ENCODE measurements around the gene HNF1A.

DNA sequence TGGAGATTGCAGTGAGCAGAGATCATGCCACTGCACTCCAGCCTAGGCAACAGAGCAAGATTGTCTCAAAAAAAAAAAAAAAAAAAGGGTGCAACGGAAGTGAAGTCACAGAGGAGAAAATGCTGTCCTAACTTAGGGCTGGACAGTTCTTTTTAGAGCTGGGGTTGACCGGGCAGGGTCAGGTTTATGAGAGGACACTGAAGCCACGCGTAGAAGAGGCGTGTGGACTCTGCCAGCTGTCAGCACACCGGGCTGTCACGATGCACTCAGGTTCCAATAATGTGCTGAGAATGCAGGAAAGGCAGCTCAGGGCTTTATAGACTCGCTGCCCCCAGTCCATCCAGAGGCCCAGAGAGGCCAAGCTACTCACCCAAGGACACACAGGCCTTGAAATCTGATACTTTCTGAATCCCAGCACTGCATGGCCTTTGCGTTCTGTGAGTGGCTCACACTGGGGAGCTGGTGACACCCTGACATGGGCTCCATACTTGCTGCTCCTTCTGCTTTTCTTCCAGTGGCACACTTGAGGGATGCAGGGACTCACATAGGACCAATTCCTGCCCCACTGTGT is 45.3 kb upstream of the HNF1A start:
- TF ChIP-seq, protein P1, sequence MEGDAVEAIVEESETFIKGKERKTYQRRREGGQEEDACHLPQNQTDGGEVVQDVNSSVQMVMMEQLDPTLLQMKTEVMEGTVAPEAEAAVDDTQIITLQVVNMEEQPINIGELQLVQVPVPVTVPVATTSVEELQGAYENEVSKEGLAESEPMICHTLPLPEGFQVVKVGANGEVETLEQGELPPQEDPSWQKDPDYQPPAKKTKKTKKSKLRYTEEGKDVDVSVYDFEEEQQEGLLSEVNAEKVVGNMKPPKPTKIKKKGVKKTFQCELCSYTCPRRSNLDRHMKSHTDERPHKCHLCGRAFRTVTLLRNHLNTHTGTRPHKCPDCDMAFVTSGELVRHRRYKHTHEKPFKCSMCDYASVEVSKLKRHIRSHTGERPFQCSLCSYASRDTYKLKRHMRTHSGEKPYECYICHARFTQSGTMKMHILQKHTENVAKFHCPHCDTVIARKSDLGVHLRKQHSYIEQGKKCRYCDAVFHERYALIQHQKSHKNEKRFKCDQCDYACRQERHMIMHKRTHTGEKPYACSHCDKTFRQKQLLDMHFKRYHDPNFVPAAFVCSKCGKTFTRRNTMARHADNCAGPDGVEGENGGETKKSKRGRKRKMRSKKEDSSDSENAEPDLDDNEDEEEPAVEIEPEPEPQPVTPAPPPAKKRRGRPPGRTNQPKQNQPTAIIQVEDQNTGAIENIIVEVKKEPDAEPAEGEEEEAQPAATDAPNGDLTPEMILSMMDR (IDR thresholded peaks at IDR 0.05 in 2 of 3, conservative IDR thresholded peaks at IDR 0.05 in 1 of 3; ENCODE audit: control insufficient read depth in 2 of 3, extremely low read depth in 1 of 3, insufficient read depth in 1 of 3, low read depth in 3 of 3, low read length in 3 of 3): no peak
- TF ChIP-seq TCF12 (IDR thresholded peaks at IDR 0.05; ENCODE audit: low read depth, low read length) (no peak), HDAC2 (IDR thresholded peaks at IDR 0.05) (no peak), KDM1A (IDR thresholded peaks at IDR 0.05; ENCODE audit: borderline replicate concordance) (no peak), EP300 (IDR thresholded peaks at IDR 0.05; ENCODE audit: borderline replicate concordance in 1 of 2, control insufficient read depth in 1 of 2, low read depth in 2 of 2, low read length in 2 of 2) (no peak), POLR2AphosphoS5 (IDR thresholded peaks at IDR 0.05; ENCODE audit: low read length) (no peak)
- TF ChIP-seq, protein P2, sequence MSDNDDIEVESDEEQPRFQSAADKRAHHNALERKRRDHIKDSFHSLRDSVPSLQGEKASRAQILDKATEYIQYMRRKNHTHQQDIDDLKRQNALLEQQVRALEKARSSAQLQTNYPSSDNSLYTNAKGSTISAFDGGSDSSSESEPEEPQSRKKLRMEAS (IDR thresholded peaks at IDR 0.05; ENCODE audit: low read depth, low read length): no peak

Data from GM12878 (cell line).